Ishikawa (cell line): ENCODE data around the gene SERPINB1.

Experiments
- CEBPB ChIP-seq: IDR thresholded peaks from 2 replicates; pipeline ENCODE4 v1.6.1; 2012
- CREB1 ChIP-seq: IDR thresholded peaks from 2 replicates; pipeline ENCODE4 v1.6.1; 2012; ENCODE audit warnings: low read depth
- EGR1 ChIP-seq: IDR thresholded peaks from 2 replicates; pipeline ENCODE4 v1.6.1; 2012
- EP300 ChIP-seq: IDR thresholded peaks from 2 replicates; pipeline ENCODE4 v1.6.1; 2012; ENCODE audit warnings: borderline replicate concordance
- FOXM1 ChIP-seq: IDR thresholded peaks from 2 replicates; pipeline ENCODE4 v1.6.1; 2012; ENCODE audit warnings: low read depth, borderline replicate concordance
- RAD21 ChIP-seq: IDR thresholded peaks from 2 replicates; pipeline ENCODE4 v1.6.1; 2012; ENCODE audit warnings: low read depth
- REST ChIP-seq: IDR thresholded peaks from 2 replicates; pipeline ENCODE4 v1.6.1; 2012; ENCODE audit warnings: low read depth, mild to moderate bottlenecking
- TAF1 ChIP-seq: IDR thresholded peaks from 2 replicates; pipeline ENCODE4 v1.6.1; 2012; ENCODE audit warnings: low read depth, mild to moderate bottlenecking
- TCF12 ChIP-seq: IDR thresholded peaks from 2 replicates; pipeline ENCODE4 v1.6.1; 2012; ENCODE audit warnings: low read depth
- YY1 ChIP-seq: IDR thresholded peaks from 2 replicates; pipeline ENCODE4 v1.6.1; 2012; ENCODE audit warnings: low read depth
- TF ChIP-seq, protein P1 (sequence below): IDR thresholded peaks from 2 replicates; pipeline ENCODE4 v1.6.1; 2012

- no peak for TF ChIP-seq RAD21
- TF ChIP-seq, protein P1, sequence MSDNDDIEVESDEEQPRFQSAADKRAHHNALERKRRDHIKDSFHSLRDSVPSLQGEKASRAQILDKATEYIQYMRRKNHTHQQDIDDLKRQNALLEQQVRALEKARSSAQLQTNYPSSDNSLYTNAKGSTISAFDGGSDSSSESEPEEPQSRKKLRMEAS, result no peak
- no peak for TF ChIP-seq EGR1
- no peak for TF ChIP-seq EP300
- TF ChIP-seq YY1, result no peak
- no peak for TF ChIP-seq TCF12
- TF ChIP-seq TAF1, result no peak
- no peak for TF ChIP-seq CREB1
- TF ChIP-seq FOXM1, result no peak
- TF ChIP-seq REST, result no peak
- no peak for TF ChIP-seq CEBPB
Observed at GRCh38 chr6:2831392-2831791, 10.3 kb downstream of the SERPINB1 start.
